ENCODE data around the gene PLEKHA1.

Gene PLEKHA1

DNA sequence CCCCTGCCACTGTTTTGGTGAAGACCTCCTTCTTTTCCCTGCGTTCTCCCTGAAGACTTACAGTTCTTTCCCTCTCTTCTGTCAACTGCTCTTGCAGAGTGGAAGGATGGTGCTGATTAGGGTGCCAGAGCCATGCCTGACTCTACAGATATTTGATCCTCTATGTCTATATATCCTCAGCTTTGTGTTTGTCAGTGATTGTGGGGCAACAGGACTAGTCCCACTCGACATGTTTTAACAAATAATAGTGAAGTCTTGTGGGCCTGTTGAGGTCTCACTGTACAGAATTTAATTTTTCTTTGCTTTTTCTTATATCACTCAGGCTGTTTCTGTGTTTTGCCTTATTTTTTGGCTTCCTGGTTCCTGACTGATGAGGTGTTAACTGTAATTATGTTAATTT lies 5.0 kb downstream of the PLEKHA1 start:
- DNase-seq: no peak

DNA sequence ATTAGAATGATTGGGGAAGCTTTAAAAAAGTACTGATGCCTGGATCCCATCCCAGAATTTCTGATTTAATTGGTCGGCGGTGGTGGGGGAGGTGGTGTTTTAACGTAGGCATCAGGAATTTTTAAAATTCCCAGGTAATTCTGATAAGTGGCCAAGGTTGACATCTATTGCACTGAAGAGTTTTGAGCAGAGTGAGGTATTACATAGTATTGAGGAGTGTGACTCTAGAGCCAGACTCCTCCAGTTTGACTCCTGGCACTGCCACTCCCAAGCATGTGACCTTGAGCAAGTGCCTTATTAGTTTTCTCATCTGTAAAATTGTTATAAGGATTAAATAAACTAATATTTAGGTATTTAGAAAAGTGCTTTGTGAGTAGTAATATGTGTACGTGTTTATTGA lies 6.2 kb downstream of the PLEKHA1 start:
- DNase-seq: no peak

DNA sequence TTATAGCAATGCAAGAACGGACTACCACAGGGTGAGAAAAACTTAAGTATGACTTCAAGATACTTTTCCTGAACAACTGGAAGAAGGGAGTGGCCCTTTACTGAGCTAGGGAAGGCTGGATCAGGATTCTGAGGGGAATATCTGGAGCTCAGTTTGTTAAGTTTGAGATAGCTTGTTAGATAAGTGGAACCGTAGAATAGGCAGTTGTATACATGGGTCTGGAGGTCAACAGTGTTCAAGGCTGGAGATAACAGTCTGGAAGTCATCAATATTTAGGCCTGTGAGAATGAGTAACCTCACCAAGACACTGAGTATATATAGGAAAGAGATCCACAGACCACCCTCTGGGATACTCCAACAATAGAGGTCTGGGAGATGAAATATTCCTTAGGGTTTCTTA lies 7.2 kb downstream of the PLEKHA1 start:
- DNase-seq: no peak

DNA sequence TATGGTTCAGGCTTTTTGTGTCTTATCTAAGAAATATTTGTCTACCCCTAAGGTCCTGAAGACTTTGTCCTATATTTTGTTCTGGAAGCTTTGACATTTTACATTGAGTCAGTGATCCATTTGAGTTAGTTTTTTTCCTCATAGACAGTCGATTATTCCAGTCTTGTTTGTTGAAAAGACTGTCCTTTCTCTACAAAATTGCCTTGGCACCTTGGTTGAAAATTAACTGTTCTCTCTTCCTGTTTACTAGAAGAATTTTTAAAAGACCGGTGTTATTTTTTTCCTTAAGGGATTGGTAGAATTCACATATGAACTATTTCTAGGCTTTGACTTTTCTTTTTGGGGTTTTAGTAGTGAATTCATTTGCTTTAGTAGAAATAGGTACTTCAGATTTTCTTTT lies 12.0 kb downstream of the PLEKHA1 start:
- no peak for DNase-seq

DNA sequence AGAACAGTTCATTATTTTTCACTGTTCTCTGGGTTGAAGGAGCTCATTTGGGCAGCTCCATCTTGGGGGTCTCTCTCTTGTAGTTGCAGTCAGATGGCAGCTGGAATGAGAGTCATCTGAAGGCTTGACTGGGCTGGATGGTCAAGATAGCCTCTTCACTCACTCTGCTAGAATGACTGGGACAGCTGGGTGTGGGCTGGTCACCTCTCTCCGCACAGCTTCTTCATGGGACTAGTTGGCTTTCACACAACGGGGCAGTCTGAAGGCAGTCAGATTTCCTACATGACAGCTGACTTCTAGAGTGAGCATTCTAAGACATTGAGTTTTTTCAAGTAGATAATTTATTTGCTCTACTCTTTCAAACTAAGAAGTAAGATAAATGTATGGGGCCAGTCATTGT lies 13.1 kb downstream of the PLEKHA1 start:
- no peak for DNase-seq

DNA sequence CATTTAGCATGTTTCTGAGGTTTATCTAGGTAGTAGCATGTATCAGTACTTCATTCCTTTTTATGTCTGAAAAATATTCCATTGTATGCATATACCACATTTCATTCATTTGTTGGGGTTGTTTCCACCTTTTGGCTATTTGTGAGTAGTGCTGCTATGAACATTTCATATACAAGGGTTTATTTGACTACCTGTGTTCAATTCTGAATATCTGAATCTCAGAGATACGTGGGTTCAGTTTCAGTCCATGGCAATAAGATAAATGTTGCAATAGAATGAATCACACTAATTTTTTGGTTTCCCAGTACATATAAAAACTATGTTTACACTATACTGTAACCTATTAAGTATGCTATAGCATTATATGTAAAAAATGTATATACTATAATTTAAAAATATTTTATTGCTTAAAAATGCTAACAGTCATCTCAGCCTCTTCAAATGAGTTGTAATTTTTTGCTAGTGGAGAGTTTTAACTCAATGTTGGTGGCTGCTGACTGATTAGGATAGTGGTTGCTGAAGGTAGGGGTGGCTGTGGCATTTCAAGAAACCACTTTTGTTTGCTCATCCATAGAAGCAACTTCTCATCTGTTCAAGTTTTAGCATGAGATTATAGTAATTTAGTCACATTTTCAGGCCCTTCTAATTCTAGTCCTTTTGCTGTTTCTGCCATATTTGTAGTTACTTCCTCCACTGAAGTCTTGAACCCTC lies 13.9 kb downstream of the PLEKHA1 start:
- no peak for DNase-seq

DNA sequence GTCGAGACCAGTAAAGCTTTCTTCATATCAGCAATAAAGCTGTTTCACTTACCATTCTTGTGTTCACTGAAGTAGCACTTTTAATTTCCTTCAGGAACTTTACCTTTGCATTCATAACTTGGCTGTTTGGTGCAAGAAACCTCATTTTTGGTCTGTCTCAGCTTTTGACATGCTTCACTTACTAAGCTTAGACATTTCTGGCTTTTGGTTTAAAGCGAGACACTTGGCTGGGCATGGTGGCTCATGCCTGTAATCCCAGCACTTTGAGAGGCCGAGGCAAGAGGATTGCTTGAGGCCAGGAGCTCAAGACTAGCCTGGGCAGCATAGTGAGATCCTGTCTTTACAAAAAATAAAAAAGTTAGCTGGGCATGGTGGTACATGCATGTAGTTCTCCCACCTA lies 15.8 kb downstream of the PLEKHA1 start:
- DNase-seq: no peak

DNA sequence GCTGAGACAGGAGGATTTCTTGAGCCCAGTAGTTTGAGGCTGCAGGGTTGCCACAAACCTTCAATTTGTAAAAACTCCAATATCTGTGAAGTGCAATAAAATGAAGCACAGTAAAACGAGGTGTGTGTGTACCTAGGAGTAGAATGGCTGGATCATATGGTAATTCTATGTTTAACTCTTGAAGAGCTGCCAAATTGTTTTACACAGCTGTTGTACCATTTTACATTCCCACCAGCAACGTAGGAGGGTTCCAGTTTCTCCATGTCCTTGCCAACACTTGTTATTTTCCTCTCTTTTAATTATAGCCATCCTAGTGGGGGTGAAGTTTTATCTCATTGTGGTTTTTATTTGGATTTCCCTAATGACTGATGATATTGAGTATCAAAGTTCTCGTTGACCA lies 16.2 kb downstream of the PLEKHA1 start:
- no peak for DNase-seq

DNA sequence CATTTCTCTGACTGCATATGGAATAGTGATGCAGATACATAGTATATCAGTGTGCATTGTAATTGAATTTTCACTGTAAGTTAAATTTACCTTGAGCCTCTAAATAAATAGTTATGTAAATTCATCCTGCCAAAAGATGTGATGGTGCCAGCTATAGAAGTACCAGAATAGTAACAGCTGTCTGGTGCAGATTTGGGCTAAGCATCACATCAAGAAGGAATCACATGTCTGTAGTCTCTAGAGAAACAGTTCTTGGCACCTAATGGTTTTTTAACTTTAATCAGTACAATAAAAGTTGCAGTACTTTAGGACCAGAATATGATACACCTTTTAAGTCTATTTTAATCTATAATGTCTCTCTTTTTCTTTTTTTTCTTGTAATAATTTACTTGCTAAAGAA lies 17.4 kb downstream of the PLEKHA1 start:
- DNase-seq: no peak

DNA sequence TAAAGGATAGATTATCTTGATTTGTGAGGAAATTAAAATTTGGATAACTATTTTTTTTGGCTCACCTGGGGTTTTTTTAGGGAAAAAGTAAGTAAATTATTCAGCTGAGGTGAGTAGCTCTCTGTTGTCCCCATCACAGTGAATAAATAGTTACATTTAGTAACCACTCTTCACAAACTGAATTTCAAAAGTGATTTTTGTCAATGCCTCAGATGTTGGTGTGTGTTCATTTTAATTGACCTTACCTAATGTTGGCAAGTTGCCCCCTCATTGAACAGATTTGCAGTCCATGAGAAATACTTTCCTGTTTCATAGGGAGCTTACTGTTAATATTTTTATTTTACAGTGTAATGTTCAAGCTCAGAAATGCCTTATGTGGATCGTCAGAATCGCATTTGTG lies 18.3 kb downstream of the PLEKHA1 start:
- DNase-seq: no peak

DNA sequence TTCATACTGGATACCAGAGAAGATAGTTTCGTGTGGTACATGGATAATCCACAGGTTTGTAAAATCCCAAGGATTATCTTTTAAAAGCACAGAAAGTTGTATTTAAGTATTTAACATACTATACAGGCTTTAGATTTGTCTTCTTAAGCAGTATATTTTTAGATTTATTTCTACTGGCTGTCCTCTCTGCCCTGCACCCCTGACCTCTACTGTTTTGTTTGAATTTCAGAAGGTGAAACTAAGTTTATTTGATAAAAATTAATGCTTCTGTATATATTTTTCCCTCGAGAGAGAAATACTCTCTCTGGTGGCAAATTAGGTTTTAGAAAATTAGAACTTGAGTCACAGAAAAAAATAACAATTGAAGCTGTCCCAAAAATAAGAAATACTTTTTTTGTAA lies 18.8 kb downstream of the PLEKHA1 start:
- no peak for DNase-seq

DNA sequence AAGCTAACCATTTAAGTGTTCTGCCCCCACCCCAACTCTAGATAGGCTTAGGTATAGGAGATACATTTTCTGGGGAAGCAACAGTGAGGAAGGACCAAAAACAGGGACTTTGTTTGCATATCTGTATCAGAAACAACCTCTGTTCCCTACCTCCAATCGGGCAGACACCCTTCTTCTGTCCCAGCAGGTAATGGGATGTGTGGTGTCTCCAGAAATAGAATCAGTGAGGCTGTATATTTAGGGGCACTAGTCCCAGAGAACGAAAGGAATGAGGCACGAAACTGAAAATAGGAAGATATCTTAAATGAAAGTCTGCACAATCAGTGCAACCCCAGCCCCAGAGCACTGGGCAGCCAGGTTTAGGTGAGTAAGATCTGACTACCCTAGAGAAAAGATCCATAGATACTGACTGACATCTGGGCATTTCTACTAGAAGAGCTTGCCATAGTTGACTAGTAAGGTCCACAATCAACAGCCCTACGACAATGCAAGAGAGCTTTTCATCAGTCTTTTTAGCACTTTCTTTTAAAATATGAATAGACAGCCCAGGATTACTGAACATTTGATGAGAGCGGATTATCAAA lies 28.1 kb downstream of the PLEKHA1 start:
- no peak for DNase-seq

DNA sequence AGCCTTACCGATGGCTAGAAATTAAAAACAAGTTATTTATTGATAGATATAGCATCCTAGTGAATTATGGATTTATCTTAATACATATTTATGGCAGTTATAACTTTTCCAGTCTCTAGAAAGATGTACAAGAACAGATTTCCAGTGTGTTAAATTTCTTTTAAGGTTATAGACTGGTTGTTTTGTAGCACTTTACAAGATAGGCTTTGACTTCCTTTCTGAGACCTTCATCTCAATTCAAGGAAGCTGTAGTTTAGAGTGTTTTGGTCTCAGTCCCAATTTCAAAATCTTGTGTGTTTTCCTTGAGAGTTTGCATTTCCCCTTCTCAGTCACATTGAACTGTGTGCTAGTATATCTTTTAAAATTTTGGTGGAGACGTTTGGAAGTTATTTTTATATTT lies 30.1 kb downstream of the PLEKHA1 start:
- no peak for DNase-seq

DNA sequence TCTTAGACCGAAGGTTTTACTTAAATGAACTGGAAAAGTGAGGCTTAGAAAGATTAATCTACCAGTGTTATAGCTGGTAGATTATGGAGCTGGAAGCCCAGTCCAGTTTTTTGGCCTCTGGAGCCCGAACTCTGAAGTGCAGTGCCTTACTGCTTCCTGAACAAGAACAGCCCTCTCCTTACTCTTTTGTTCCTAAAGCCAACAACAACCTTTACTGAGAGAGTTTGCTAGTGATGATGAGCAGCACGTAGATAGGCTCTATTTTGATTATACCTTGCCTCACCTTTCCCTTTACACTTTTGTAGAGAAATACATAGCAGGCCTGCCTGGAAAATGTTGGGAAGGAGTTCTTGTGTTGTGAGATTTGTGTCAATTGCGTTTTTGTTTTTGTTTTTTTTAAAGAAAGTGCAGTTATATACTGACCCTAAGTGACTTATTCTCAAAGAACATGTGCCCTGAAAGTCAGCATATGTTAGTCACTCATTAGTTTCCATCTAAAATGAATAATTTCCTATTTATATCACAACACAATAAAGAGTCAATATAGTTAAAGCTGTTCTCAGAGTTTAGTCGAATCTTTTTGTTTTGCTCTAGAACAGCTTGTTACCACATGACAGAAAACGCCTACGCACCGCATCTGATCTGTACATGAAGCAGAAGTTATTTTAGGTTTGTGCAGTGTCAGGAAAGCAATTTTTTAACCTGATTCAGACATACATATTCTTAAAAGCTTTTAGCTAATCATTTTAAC lies 33.0 kb downstream of the PLEKHA1 start:
- DNase-seq: no peak

DNA sequence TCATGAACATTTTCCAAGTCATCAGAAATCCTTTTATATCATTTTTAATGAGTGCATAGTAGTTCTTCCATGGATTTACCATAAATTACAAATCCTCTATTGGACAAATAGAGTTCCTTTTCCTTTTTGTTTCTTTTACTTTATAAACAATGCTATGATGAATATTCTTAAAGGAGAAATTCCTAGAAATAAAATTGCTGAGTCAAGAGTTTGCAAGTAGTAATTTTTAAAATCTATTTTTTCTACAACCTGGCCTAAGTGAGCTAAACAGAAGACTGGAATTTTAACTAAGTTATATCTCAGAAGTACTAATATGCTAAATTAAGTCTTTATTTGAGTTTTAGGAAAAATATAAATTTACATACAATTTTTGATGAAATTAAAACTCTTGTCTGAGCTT lies 38.8 kb downstream of the PLEKHA1 start:
- DNase-seq: no peak

DNA sequence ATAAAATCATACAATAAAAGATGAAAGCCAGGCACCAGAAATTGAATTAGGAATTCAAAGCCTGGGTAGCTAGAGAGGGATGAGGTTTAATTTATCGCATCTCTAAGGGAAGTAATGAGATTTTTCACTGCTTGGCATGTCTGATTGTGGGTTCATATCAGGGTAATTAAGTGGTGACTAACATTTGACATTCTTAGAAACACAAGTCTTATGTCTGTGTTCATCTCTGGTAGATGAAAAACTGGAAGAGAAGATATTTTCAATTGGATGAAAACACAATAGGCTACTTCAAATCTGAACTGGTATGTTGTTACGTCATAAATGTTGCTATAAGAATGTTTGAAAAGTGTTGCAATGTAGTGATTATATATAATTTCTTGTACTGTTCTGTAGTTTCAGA lies 43.2 kb downstream of the PLEKHA1 start:
- no peak for DNase-seq

DNA sequence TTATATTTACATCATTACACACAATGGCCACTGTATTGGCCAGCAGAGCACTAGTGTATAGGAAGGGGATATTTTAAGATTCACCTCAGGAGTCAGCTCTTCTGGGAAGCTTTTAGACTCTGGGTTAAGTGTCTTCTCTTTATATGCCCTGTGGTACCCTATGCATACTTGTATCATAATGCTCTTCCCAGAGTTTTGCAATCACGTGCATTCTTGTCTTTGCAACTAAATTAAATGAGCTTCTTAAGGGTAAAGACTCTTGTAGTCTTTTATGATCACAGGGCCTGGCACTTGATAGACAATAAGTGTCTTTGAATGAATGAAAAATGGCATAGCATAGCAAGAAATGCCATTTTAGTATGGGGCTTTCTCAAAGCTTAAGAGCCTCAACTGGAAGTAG lies 44.5 kb downstream of the PLEKHA1 start:
- DNase-seq: no peak

DNA sequence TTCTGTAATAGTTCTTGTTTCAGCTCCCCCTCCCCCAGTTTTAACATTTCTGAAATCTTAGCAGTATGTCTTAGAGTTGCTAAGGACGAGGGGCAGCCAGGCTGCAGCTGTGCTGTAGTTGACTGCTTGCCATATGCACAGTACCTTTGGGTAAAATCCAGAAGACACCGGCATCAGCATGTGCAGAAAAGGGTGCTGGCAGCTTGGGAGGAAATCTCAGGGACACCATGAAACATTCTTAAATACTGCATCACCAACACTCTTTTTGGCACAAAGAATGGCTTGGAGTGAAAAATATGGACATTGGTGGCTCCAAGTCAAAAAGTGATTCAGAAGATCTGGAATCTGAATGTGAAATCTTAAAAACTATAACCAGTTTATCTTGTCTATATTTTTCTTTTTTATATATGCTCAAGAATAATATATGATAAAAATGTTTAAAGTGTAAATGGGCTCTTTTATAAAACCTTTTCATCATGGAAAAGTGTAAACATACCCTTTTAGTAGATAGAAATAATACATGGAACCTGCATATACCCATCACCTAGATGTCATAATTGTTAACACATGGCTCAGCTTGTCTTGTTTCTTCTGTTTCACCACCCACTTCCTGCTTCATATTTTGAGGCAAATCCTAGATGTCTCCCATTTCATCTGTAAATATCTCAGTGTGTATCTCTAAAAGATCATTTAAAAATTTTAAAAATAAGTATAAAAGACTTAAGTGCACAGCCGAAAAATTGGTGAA lies 45.5 kb downstream of the PLEKHA1 start:
- no peak for DNase-seq

DNA sequence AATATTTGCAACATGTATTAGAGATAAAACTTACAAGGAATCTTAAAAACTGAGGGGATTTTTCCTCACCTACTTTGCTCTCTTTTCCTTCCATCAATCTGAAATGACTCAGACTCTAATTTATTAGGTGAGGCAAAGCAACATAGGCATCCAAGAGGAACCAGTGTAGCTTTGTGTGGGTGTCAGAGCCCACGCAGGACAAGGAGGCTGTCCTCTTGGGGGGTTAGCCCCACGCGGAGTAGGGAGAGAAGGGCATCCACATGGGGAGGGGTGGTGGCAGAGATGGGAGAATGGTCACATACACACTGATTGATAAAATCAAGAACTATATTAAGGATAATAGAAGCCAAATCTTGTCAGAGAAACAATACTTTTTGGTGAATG lies 46.1 kb downstream of the PLEKHA1 start:
- no peak for DNase-seq

DNA sequence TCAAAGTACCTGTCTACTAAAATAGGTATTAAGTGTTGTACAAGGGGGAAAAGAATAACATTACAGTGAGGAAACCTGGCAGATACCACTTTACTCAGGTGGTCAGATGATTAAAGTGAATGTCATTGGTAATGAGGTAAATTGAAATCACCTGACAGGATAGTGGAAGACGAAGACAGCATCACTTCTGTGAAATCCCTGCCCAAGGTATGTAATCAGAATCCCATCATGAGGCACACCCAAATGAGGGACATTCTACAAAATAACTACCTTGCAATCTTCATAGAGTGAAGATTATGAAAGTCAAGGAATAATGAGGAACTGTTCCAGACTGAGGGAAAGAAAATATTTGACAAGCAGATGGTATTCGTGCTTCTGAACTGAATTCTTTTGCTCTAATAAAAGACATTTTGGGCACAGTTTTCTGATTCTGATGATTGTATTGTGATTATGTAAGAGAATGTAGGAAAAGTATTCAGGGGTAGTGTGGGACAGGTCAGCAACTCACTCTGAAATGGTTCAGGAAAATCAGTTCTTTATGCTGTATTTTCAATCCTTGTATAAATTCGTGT lies 46.6 kb downstream of the PLEKHA1 start:
- no peak for DNase-seq

DNA sequence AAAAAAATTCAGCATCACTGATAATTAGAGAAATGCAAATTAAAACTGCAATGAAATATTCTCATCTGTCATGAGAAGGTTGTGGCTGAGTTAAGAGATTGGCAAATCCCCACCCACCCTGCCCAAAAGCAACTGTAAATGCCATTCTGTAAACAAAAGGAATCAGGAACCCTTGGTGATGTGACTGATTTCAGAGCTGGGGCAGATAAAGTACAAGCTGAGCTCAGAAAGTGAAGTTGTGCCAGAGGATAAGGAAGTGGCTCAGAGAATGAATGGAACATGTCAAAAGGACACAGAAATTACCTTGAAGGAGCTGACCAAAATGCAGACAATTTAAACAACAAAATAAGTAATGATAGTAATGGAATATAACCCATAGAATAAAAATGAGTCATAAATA lies 47.2 kb downstream of the PLEKHA1 start:
- no peak for DNase-seq

DNA sequence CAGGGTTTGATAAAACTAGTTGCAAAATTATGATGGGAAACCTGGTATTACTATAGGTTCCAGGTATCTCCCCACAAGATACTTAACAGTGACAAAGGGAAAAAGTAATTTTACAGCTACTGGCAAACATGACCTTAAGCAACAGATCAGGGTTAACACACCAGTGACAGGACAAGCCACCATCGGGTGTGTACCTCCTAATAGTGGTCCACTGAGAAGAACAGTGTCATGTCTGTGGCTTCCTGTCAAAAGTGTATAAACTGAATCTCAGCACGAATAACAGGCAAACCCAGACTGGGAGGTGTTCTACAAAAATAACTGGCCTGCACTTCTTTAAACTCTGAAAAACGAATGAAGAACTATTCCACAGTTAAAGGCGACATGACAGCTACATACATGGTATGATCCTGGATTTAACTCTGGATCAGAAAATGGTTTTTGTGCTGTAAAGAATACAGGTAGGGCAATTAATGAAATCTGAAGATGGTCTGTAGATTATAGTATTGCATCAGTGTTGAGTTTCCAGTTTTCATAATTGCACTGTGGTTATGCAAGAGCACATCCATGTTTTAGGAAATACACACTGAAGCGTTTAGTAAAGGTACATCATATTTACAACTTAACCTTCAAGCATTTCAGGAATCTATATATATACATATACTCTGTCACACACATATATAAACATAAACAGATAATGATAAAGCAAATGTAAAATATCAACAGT lies 47.9 kb downstream of the PLEKHA1 start:
- no peak for DNase-seq

DNA sequence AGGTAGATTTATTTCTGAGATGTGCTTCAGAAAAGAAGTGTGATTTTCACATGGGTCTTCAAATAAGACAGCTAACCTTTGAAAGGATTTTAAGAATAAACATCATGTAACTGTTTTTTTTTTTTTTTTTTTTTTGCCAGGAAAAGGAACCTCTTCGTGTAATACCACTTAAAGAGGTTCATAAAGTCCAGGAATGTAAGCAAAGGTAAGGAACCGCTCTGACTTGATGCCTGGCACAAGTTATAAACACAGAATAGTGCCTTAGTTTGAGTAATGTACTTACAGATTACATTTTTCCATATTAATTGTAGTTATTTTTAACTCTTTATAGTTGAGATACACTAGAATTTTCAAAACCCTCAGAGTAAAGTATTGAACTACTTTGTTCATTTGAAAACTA lies 49.6 kb downstream of the PLEKHA1 start:
- no peak for DNase-seq

Data from NCI-H748 treated with DMSO at 0.1 percent for 48 hours (cell line).